H1 (cell line): ENCODE results near the gene ZBTB14. TPM values are rescaled to one million over a fixed set of nuclear protein-coding genes. Genes with fewer than 3 reads are reported as not detected.

Experiments used
- ATF3 ChIP-seq: IDR thresholded peaks from 2 replicates; pipeline ENCODE4 v1.6.1; 2011; ENCODE audit warnings: low read depth, mild to moderate bottlenecking, low read length; ENCODE audit not compliant: insufficient read depth
- CBX5 ChIP-seq: fragments of 300-800, 300-1000 bp; sonication (generic); IDR thresholded peaks from 2 replicates; pipeline ENCODE4 v1.7.1; 2016; ENCODE audit warnings: antibody characterized with exemption, low read length, low read depth
- CEBPB ChIP-seq: IDR thresholded peaks from 2 replicates; pipeline ENCODE4 v1.6.1; 2012; ENCODE audit warnings: low read depth, low read length
- CREB1 ChIP-seq: IDR thresholded peaks from 2 replicates; pipeline ENCODE4 v1.6.1; 2012; ENCODE audit warnings: inconsistent platforms
- CTCF ChIP-seq, 3 experiments: IDR thresholded peaks; 1 replicate in 2 of 3; 2 replicates in 1 of 3; pipeline versions ENCODE4 v1.5.1 to v1.6.1; 2011; ENCODE audit warnings: low read length in 3 of 3, mild to moderate bottlenecking in 3 of 3, inconsistent platforms in 2 of 3, low read depth in 1 of 3, moderate library complexity in 1 of 3; ENCODE audit not compliant: insufficient read depth in 1 of 3; ENCODE audit errors: control extremely low read depth in 1 of 3
- EZH2 ChIP-seq: fragments of 200-600 bp; sonication (generic); IDR thresholded peaks from 2 replicates; pipeline ENCODE4 v1.7.1; 2012; ENCODE audit warnings: low read depth, mild to moderate bottlenecking, moderate library complexity, low read length, inconsistent platforms; ENCODE audit not compliant: severe bottlenecking
- FOSL1 ChIP-seq: IDR thresholded peaks from 2 replicates; pipeline ENCODE4 v1.6.1; 2011; ENCODE audit warnings: mild to moderate bottlenecking, low read depth, low read length, moderate library complexity; ENCODE audit not compliant: insufficient read depth
- GABPA ChIP-seq: IDR thresholded peaks from 2 replicates; pipeline ENCODE4 v1.6.1; 2011; ENCODE audit warnings: mild to moderate bottlenecking, low read length, moderate library complexity, borderline replicate concordance; ENCODE audit not compliant: insufficient read depth
- GTF2F1 ChIP-seq: IDR thresholded peaks from 2 replicates; pipeline ENCODE4 v1.6.1; 2012; ENCODE audit warnings: low read depth, low read length, improper control_type of control experiment, borderline replicate concordance
- JUN ChIP-seq: IDR thresholded peaks from 2 replicates; pipeline ENCODE4 v1.6.1; 2011; ENCODE audit warnings: low read depth, mild to moderate bottlenecking, improper control_type of control experiment, low read length
- KDM4A ChIP-seq: IDR thresholded peaks from one replicate; pipeline ENCODE4 v1.7.1; 2012; ENCODE audit warnings: low read depth, mild to moderate bottlenecking, moderate library complexity, low read length, inconsistent platforms; ENCODE audit not compliant: severe bottlenecking
- MAX ChIP-seq: IDR thresholded peaks from 2 replicates; pipeline ENCODE4 v1.6.1; 2012; ENCODE audit warnings: inconsistent platforms
- NANOG ChIP-seq: IDR thresholded peaks from 2 replicates; pipeline ENCODE4 v1.6.1; 2011; ENCODE audit warnings: low read length, low read depth, mild to moderate bottlenecking, inconsistent platforms; ENCODE audit not compliant: insufficient read depth, poor library complexity, severe bottlenecking
- NRF1 ChIP-seq: IDR thresholded peaks from 2 replicates; pipeline ENCODE4 v1.6.1; 2011; ENCODE audit warnings: mild to moderate bottlenecking, low read depth, low read length, improper control_type of control experiment
- POLR2AphosphoS5 ChIP-seq: IDR thresholded peaks from 2 replicates; pipeline ENCODE4 v1.6.1; 2011; ENCODE audit warnings: low read depth, low read length
- POU5F1 ChIP-seq: IDR thresholded peaks from 2 replicates; pipeline ENCODE4 v1.6.1; 2011; ENCODE audit warnings: low read depth, mild to moderate bottlenecking, low read length, moderate library complexity
- SP1 ChIP-seq: IDR thresholded peaks from 2 replicates; pipeline ENCODE4 v1.6.1; 2011; ENCODE audit warnings: low read depth, low read length
- SRF ChIP-seq: IDR thresholded peaks from 2 replicates; pipeline ENCODE4 v1.6.1; 2011; ENCODE audit warnings: mild to moderate bottlenecking, low read depth, low read length, moderate library complexity
- SUZ12 ChIP-seq: fragments of 200-600 bp; sonication (generic); IDR thresholded peaks from 2 replicates; pipeline ENCODE4 v1.6.1; 2012; ENCODE audit warnings: mild to moderate bottlenecking, inconsistent platforms, low read length, moderate library complexity, mixed read lengths
- TAF7 ChIP-seq: optimal IDR thresholded peaks from 2 replicates; pipeline ENCODE3; 2011; ENCODE audit warnings: low read depth, mild to moderate bottlenecking, inconsistent platforms, low read length, moderate library complexity, borderline replicate concordance
- TEAD4 ChIP-seq: IDR thresholded peaks from 2 replicates; pipeline ENCODE4 v1.6.1; 2012; ENCODE audit warnings: low read depth, low read length, inconsistent platforms, mixed read lengths
- YY1 ChIP-seq: IDR thresholded peaks from 2 replicates; pipeline ENCODE4 v1.6.1; 2011; ENCODE audit warnings: low read depth, mild to moderate bottlenecking, low read length
- polyA plus RNA-seq, 7 experiments: library from polyadenylated mRNA; depleted of rRNA in 3 of 7; stranded (reverse) in 5 of 7; unstranded in 2 of 7; fragments of >200 nt in 5 of 7; fragments of 200-250 nt in 2 of 7; gene quantifications; 1 replicate in 5 of 7; 2 replicates in 1 of 7; 4 replicates in 1 of 7; pipeline versions ENCODE4 v1.2.1 to v1.2.3, GENCODE V29; 2011 to 2013; ENCODE audit warnings: missing spikeins in 2 of 7, mixed read lengths in 2 of 7
- total RNA-seq: library from RNA; stranded (reverse); fragmentation: NEBNext Ultra II Directional; extraction: Animal tissue kit (Norgen Biotek cat#: 25700); gene quantifications from 2 replicates; pipeline ENCODE4 v1.2.1, GENCODE V29; 2021

ZBTB14 gene
- total and polyA plus RNA-seq, 2 of the 8 experiments (the other 6 are each of a cell fraction or from before 2014, with no cell fraction given) = 5.2 to 18.3 TPM

GRCh38 chr18:5295981-5296705 is 617 bp upstream of the ZBTB14 start (continued):
- TF ChIP-seq SP1 (no peak), SUZ12 (0 out of 2 replicates have a peak, but pooled peaks have one; percentile 1), KDM4A (no peak), TEAD4 (no peak), CBX5 (no peak), FOSL1 (no peak), EZH2 (peak; percentile 2), POLR2AphosphoS5 (peak; percentile 46), CEBPB (no peak), TAF7 (peak; percentile 25), MAX (no peak; the same call in 1 of the 2 replicates), JUN (no peak), CREB1 (peak; percentile 15), ATF3 (no peak), CTCF (IDR thresholded peaks at IDR 0.05; ENCODE audit: control extremely low read depth in 1 of 3, insufficient read depth in 1 of 3, low read depth in 1 of 3, low read length in 3 of 3) (no peak), POU5F1 (no peak), NRF1 (peak; percentile 62), SRF (no peak), YY1 (0 out of 2 replicates have a peak, but pooled peaks have one; percentile 8), GABPA (no peak), GTF2F1 (no peak), NANOG (no peak)
